WTC11 (cell line): Measurements from ENCODE around the gene KRTAP5-7. TPM values are rescaled to one million over a fixed set of nuclear protein-coding genes. Genes with fewer than 3 reads are reported as not detected.

Experiments
- ATAC-seq: fragments of 200-7000 bp; cut with Tn5 transposase; 2 replicates; pipeline ENCODE4 v1.10.0; 2021; ENCODE audit warnings: mild to moderate bottlenecking, moderate library complexity
- CTCF ChIA-PET: fragments of 300-600 bp; sonication (Branson Sonifier 250); formaldehyde crosslinking; loops from one replicate; lab custom pipeline; 2021; ENCODE audit warnings: antibody characterized with exemption; lab: Charles Lee
- POLR2A ChIA-PET: fragments of 350-600 bp; sonication (Branson Sonifier 250); formaldehyde crosslinking; loops from one replicate; lab custom pipeline; 2021; ENCODE audit warnings: antibody characterized with exemption; lab: Charles Lee
- DNase-seq: peaks from one replicate; pipeline ENCODE4 v3.0.0; 2021; ENCODE audit warnings: low spot score
- H3K27ac Mint-ChIP-seq: 2 replicates; pipeline ENCODE4 v1.8.0; 2021; ENCODE audit warnings: mixed read lengths
- H3K27me3 Mint-ChIP-seq: 2 replicates; pipeline ENCODE4 v1.8.0; 2021; ENCODE audit warnings: low read depth, mild to moderate bottlenecking, moderate library complexity, mixed read lengths
- H3K36me3 Mint-ChIP-seq: 2 replicates; pipeline ENCODE4 v1.8.0; 2021; ENCODE audit warnings: mixed read lengths
- H3K4me1 Mint-ChIP-seq: 2 replicates; pipeline ENCODE4 v1.8.0; 2022; ENCODE audit warnings: mixed read lengths
- H3K4me3 Mint-ChIP-seq: 2 replicates; pipeline ENCODE4 v1.8.0; 2021; ENCODE audit warnings: mild to moderate bottlenecking, moderate library complexity, mixed read lengths
- H3K9me3 Mint-ChIP-seq: 2 replicates; pipeline ENCODE4 v1.8.0; 2021; ENCODE audit warnings: mixed read lengths
- CBFB ChIP-seq: sonication (generic); formaldehyde crosslinking; IDR thresholded peaks from 2 replicates; pipeline ENCODE4 v1.8.1; 2022; ENCODE audit warnings: mild to moderate bottlenecking, low read depth, missing genetic modification reagents
- GRHL2 ChIP-seq: fragments of 250-450 bp; sonication (Bioruptor Pico); IDR thresholded peaks from 2 replicates; pipeline ENCODE4 v1.8.0; 2022; ENCODE audit warnings: mild to moderate bottlenecking, moderate library complexity; ENCODE audit not compliant: insufficient replicate concordance, severe bottlenecking
- IRF2 ChIP-seq: sonication (generic); formaldehyde crosslinking; IDR thresholded peaks from 2 replicates; pipeline ENCODE4 v1.8.0; 2022; ENCODE audit warnings: low read depth, missing genetic modification reagents, borderline replicate concordance
- JAZF1 ChIP-seq: fragments of 250-450 bp; sonication (Bioruptor Pico); IDR thresholded peaks from 2 replicates; pipeline ENCODE4 v1.9.0; 2021; ENCODE audit warnings: moderate library complexity, mild to moderate bottlenecking, inconsistent platforms
- MLX ChIP-seq: sonication (generic); formaldehyde crosslinking; IDR thresholded peaks from 2 replicates; pipeline ENCODE4 v1.8.1; 2023; ENCODE audit warnings: mild to moderate bottlenecking, missing genetic modification reagents, moderate library complexity
- MYBL2 ChIP-seq: sonication (generic); formaldehyde crosslinking; IDR thresholded peaks from 2 replicates; pipeline ENCODE4 v1.8.1; 2023; ENCODE audit warnings: mild to moderate bottlenecking, moderate library complexity, missing genetic modification reagents
- NR1H2 ChIP-seq: sonication (generic); formaldehyde crosslinking; IDR thresholded peaks from 2 replicates; pipeline ENCODE4 v1.9.0; 2021; ENCODE audit warnings: mild to moderate bottlenecking, moderate library complexity, missing genetic modification reagents
- NR3C1 ChIP-seq: sonication (generic); formaldehyde crosslinking; conservative IDR thresholded peaks from 2 replicates; pipeline ENCODE4 v1.8.1; 2023; ENCODE audit warnings: low read depth, mild to moderate bottlenecking, missing genetic modification reagents
- SMAD4 ChIP-seq: sonication (generic); formaldehyde crosslinking; IDR thresholded peaks from 2 replicates; pipeline ENCODE4 v1.8.0; 2022; ENCODE audit warnings: mild to moderate bottlenecking, missing genetic modification reagents
- SOX15 ChIP-seq: fragments of 250-450 bp; sonication (Bioruptor Pico); IDR thresholded peaks from 2 replicates; pipeline ENCODE4 v1.9.0; 2021; ENCODE audit warnings: mild to moderate bottlenecking
- STAT6 ChIP-seq: sonication (generic); formaldehyde crosslinking; conservative IDR thresholded peaks from 2 replicates; pipeline ENCODE4 v1.8.1; 2023; ENCODE audit warnings: mild to moderate bottlenecking, low read depth, missing genetic modification reagents, moderate library complexity
- ZNF232 ChIP-seq: sonication (generic); formaldehyde crosslinking; IDR thresholded peaks from 2 replicates; pipeline ENCODE4 v1.8.0; 2022; ENCODE audit warnings: mild to moderate bottlenecking, missing genetic modification reagents
- ZNF281 ChIP-seq: sonication (generic); formaldehyde crosslinking; IDR thresholded peaks from 2 replicates; pipeline ENCODE4 v1.8.0; 2023; ENCODE audit warnings: mild to moderate bottlenecking, missing genetic modification reagents
- ZNF396 ChIP-seq: fragments of 250-450 bp; sonication (Bioruptor Pico); IDR thresholded peaks from 2 replicates; pipeline ENCODE4 v1.8.0; 2021; ENCODE audit warnings: mild to moderate bottlenecking, moderate library complexity, borderline replicate concordance
- ZNF425 ChIP-seq: fragments of 250-450 bp; sonication (Bioruptor Pico); conservative IDR thresholded peaks from 2 replicates; pipeline ENCODE4 v1.9.0; 2021; ENCODE audit warnings: mild to moderate bottlenecking
- total RNA-seq: library from RNA; stranded (reverse); gene quantifications from 3 replicates; pipeline ENCODE4 v1.2.3, GENCODE V29; 2021
- TF ChIP-seq, protein P1 (sequence below): fragments of 250-450 bp; sonication (Bioruptor Pico); IDR thresholded peaks from 2 replicates; pipeline ENCODE4 v2.1.2; 2022; ENCODE audit warnings: mild to moderate bottlenecking, moderate library complexity
- TF ChIP-seq, protein P2 (sequence below): sonication (generic); formaldehyde crosslinking; IDR thresholded peaks from 2 replicates; pipeline ENCODE4 v1.8.1; 2023; ENCODE audit warnings: mild to moderate bottlenecking, missing genetic modification reagents, borderline replicate concordance

The KRTAP5-7 gene
- total RNA-seq, 1 experiment from 2014 or later = 0.11 TPM

DNA sequence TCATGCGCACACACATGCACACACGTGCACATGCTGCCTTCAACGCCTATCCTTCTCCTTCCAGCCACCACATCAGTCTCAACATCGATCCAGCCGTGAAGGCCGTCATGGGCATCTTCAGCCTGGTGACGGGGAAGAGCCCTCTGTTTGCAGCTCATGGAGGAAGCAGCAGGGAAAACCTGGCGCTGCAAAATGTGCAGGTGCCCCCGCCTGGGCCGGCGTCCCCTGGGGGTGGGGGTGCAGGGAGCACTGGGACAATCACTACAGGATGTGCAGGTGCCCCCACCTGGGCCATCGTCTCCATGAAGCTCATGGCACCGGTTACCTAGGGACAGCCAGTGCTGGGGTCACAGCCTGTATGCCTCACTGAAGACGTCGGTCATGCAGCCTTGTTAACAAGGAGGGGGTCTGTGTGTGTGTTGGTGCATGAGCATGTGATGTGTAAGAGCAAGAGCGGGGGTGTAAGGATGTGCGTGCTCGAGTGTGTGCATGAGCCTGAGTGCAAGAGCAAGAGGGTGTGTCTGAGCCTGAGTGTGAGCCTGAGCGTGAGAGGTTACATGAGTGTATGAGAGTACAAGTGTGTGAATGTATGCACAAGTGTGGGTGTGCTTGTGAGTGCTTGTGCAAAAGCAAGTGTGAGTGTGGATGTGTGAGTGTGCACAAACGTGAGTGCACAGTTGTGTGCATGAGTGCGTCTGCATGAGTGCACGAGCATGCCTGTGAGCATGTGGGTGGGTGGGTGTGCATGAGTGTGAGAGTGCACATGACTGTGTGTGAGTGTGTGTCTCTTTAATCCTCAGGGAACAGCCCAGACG lies 42.6 kb upstream of the KRTAP5-7 start (continued):
- TF ChIP-seq MLX (CRISPR knock-in tag) (no peak), NR3C1 (CRISPR knock-in tag) (no peak), STAT6 (no peak), MYBL2 (CRISPR knock-in tag) (no peak), ZNF281 (CRISPR knock-in tag) (no peak), ZNF232 (CRISPR knock-in tag) (no peak), NR1H2 (no peak), SMAD4 (CRISPR knock-in tag) (no peak), GRHL2 (CRISPR knock-in tag) (no peak), ZNF425 (CRISPR knock-in tag) (no peak)
- TF ChIP-seq, protein P1, sequence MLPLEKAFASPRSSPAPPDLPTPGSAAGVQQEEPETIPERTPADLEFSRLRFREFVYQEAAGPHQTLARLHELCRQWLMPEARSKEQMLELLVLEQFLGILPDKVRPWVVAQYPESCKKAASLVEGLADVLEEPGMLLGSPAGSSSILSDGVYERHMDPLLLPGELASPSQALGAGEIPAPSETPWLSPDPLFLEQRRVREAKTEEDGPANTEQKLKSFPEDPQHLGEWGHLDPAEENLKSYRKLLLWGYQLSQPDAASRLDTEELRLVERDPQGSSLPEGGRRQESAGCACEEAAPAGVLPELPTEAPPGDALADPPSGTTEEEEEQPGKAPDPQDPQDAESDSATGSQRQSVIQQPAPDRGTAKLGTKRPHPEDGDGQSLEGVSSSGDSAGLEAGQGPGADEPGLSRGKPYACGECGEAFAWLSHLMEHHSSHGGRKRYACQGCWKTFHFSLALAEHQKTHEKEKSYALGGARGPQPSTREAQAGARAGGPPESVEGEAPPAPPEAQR (CRISPR knock-in tag) = no peak

GRCh38 chr11:71485063-71485399 lies 42.0 kb upstream of the KRTAP5-7 start:
- ATAC-seq (no peak), DNase-seq (no peak)
- H3K36me3 Mint-ChIP-seq = peaks cover 55% of the 10 kb centered on the region
- H3K27me3 Mint-ChIP-seq = no peaks in the 10 kb centered on the region
- H3K4me3 Mint-ChIP-seq = no peak overlapping the region
- CTCF ChIA-PET = no interaction called here
- no peak overlapping the region for H3K27ac Mint-ChIP-seq
- H3K4me1 Mint-ChIP-seq = peaks cover 6% of the 10 kb centered on the region
- POLR2A ChIA-PET = no interaction called here
- peaks cover 4% of the 10 kb centered on the region; the same call in 1 of the 2 replicates for H3K9me3 Mint-ChIP-seq
- TF ChIP-seq ZNF396 (CRISPR knock-in tag) = no peak
- no peak for TF ChIP-seq STAT6
- TF ChIP-seq CBFB (CRISPR knock-in tag) = no peak
- TF ChIP-seq SOX15 (CRISPR knock-in tag) = no peak
- no peak for TF ChIP-seq NR3C1 (CRISPR knock-in tag)
- TF ChIP-seq, protein P2, sequence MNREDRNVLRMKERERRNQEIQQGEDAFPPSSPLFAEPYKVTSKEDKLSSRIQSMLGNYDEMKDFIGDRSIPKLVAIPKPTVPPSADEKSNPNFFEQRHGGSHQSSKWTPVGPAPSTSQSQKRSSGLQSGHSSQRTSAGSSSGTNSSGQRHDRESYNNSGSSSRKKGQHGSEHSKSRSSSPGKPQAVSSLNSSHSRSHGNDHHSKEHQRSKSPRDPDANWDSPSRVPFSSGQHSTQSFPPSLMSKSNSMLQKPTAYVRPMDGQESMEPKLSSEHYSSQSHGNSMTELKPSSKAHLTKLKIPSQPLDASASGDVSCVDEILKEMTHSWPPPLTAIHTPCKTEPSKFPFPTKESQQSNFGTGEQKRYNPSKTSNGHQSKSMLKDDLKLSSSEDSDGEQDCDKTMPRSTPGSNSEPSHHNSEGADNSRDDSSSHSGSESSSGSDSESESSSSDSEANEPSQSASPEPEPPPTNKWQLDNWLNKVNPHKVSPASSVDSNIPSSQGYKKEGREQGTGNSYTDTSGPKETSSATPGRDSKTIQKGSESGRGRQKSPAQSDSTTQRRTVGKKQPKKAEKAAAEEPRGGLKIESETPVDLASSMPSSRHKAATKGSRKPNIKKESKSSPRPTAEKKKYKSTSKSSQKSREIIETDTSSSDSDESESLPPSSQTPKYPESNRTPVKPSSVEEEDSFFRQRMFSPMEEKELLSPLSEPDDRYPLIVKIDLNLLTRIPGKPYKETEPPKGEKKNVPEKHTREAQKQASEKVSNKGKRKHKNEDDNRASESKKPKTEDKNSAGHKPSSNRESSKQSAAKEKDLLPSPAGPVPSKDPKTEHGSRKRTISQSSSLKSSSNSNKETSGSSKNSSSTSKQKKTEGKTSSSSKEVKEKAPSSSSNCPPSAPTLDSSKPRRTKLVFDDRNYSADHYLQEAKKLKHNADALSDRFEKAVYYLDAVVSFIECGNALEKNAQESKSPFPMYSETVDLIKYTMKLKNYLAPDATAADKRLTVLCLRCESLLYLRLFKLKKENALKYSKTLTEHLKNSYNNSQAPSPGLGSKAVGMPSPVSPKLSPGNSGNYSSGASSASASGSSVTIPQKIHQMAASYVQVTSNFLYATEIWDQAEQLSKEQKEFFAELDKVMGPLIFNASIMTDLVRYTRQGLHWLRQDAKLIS (CRISPR knock-in tag) = no peak
- TF ChIP-seq JAZF1 (CRISPR knock-in tag) = no peak
- no peak for TF ChIP-seq IRF2 (CRISPR knock-in tag)
